ENCODE results near the gene TCF12. TPM values are rescaled to one million over a fixed set of nuclear protein-coding genes. Genes with fewer than 3 reads are reported as not detected.

TCF12 gene
- polyA plus RNA-seq, 1 donor: 194 TPM

- no peak for DNase-seq
Measured at GRCh38 chr15:57251941-57252340, 333.5 kb downstream of the TCF12 start.

GRCh38 chr15:57253082-57253481 is 334.6 kb downstream of the TCF12 start:
- DNase-seq: no peak

- DNase-seq: no peak
Measured at GRCh38 chr15:57253500-57253899, 335.1 kb downstream of the TCF12 start.

- no peak for DNase-seq
Measured at GRCh38 chr15:57255751-57256341, 337.4 kb downstream of the TCF12 start.

- DNase-seq: no peak
Measured at GRCh38 chr15:57256939-57257338, 338.5 kb downstream of the TCF12 start.

GRCh38 chr15:57259568-57260040 is 341.2 kb downstream of the TCF12 start:
- DNase-seq: peak; percentile 78

GRCh38 chr15:57263520-57263919 is 345.1 kb downstream of the TCF12 start:
- DNase-seq: no peak

- DNase-seq: no peak
Measured at GRCh38 chr15:57272771-57273357, 354.4 kb downstream of the TCF12 start.

GRCh38 chr15:57273402-57273801 is 355.0 kb downstream of the TCF12 start:
- no peak for DNase-seq

GRCh38 chr15:57278439-57278838 is 360.0 kb downstream of the TCF12 start:
- no peak for DNase-seq

GRCh38 chr15:57280464-57280863 is 362.0 kb downstream of the TCF12 start:
- no peak for DNase-seq

GRCh38 chr15:57281321-57281720 is 362.9 kb downstream of the TCF12 start:
- DNase-seq: no peak

- DNase-seq: no peak
Measured at GRCh38 chr15:57282686-57283085, 364.2 kb downstream of the TCF12 start.

GRCh38 chr15:57283774-57284503 is 365.5 kb downstream of the TCF12 start:
- DNase-seq: no peak

GRCh38 chr15:57284535-57284934 is 366.1 kb downstream of the TCF12 start:
- no peak for DNase-seq

- no peak for DNase-seq
Measured at GRCh38 chr15:57285386-57285785, 366.9 kb downstream of the TCF12 start.

GRCh38 chr15:57286446-57287122 is 368.1 kb downstream of the TCF12 start:
- DNase-seq: no peak

GRCh38 chr15:57287123-57287521 is 368.7 kb downstream of the TCF12 start:
- no peak for DNase-seq

GRCh38 chr15:57288926-57289580 is 370.6 kb downstream of the TCF12 start:
- no peak for DNase-seq

GRCh38 chr15:57290187-57290586 is 371.7 kb downstream of the TCF12 start:
- DNase-seq: no peak

- DNase-seq: no peak
Measured at GRCh38 chr15:57290826-57291225, 372.4 kb downstream of the TCF12 start.

- no peak for DNase-seq
Measured at GRCh38 chr15:57296473-57297162, 378.2 kb downstream of the TCF12 start.

Data from left kidney (tissue), 2 donors.